IPS-20b (cell line): ENCODE results near the gene EXD3.
A peak's percentile ranks its signal among the peaks of the same experiment; 100 is the strongest.

ENCODE experiments used
- H3K27ac ChIP-seq: one replicate; pipeline ENCODE4 v1.5.1; 2013; ENCODE audit warnings: low read length
- H3K27me3 ChIP-seq: 2 replicates; pipeline ENCODE4 v1.6.1; 2013; ENCODE audit warnings: mild to moderate bottlenecking, low read length, inconsistent platforms; ENCODE audit not compliant: insufficient read depth
- H3K36me3 ChIP-seq: 2 replicates; pipeline ENCODE4 v1.6.1; 2013; ENCODE audit warnings: low read depth, mild to moderate bottlenecking, inconsistent platforms, low read length, moderate library complexity; ENCODE audit not compliant: insufficient read depth
- H3K4me1 ChIP-seq: 2 replicates; pipeline ENCODE4 v1.6.1; 2013; ENCODE audit warnings: mild to moderate bottlenecking, control low read depth, inconsistent platforms, low read length, moderate library complexity; ENCODE audit not compliant: insufficient read depth
- H3K4me3 ChIP-seq: 2 replicates; pipeline ENCODE4 v1.5.1; 2013; ENCODE audit warnings: mild to moderate bottlenecking, low read length, inconsistent platforms
- H3K9ac ChIP-seq: 2 replicates; pipeline ENCODE4 v1.6.1; 2013; ENCODE audit warnings: low read depth, mild to moderate bottlenecking, inconsistent platforms, low read length, moderate library complexity
- H3K9me3 ChIP-seq: 2 replicates; pipeline ENCODE4 v1.6.1; 2013; ENCODE audit warnings: mild to moderate bottlenecking, low read depth, low read length, inconsistent platforms; ENCODE audit not compliant: insufficient read depth

The EXD3 gene

GRCh38 chr9:137277329-137278041 lies 145.5 kb downstream of the EXD3 start, which contains the start of gene TOR4A:
TOR4A (plus strand) TSS chr9:137277726; CDS start chr9:137278690, 964 bp downstream.
- no peaks in the 10 kb centered on the region for H3K9me3 ChIP-seq
- H3K4me3 ChIP-seq: peak within 1 kb of the TSS; percentile 63
- peaks cover 4% of the 10 kb centered on the region for H3K36me3 ChIP-seq
- peaks cover 47% of the 10 kb centered on the region; the same call in 1 of the 2 replicates for H3K27me3 ChIP-seq
- peaks cover 14% of the 10 kb centered on the region for H3K4me1 ChIP-seq
- peak within 1 kb of the TSS; percentile 79; the same call in 1 of the 2 replicates for H3K9ac ChIP-seq
- peak within 1 kb of the TSS; percentile 84 for H3K27ac ChIP-seq

GRCh38 chr9:137276473-137277328 lies 146.3 kb downstream of the EXD3 start:
- Histone ChIP-seq H3K27me3 (peaks cover 40% of the 10 kb centered on the region; the same call in 1 of the 2 replicates), H3K9me3 (no peaks in the 10 kb centered on the region), H3K4me3 (peak overlapping the region; percentile 63; the same call in 1 of the 2 replicates), H3K4me1 (peaks cover 14% of the 10 kb centered on the region), H3K36me3 (peaks cover 7% of the 10 kb centered on the region), H3K9ac (peak overlapping the region; percentile 79; the same call in 1 of the 2 replicates), H3K27ac (peak overlapping the region; percentile 84)

- Histone ChIP-seq H3K27ac (peak overlapping the region; percentile 84), H3K27me3 (peaks cover 32% of the 10 kb centered on the region; the same call in 1 of the 2 replicates), H3K4me1 (peaks cover 14% of the 10 kb centered on the region), H3K9me3 (no peaks in the 10 kb centered on the region), H3K9ac (peak overlapping the region; percentile 79; the same call in 1 of the 2 replicates), H3K36me3 (peaks cover 10% of the 10 kb centered on the region), H3K4me3 (no peak overlapping the region)
Measured at GRCh38 chr9:137275588-137276472, 147.1 kb downstream of the EXD3 start.

GRCh38 chr9:137275203-137275587 lies 147.8 kb downstream of the EXD3 start:
- Histone ChIP-seq H3K27ac (no peak overlapping the region), H3K9ac (no peak overlapping the region), H3K27me3 (peaks cover 27% of the 10 kb centered on the region; the same call in 1 of the 2 replicates), H3K9me3 (no peaks in the 10 kb centered on the region), H3K36me3 (peaks cover 12% of the 10 kb centered on the region), H3K4me1 (peaks cover 14% of the 10 kb centered on the region), H3K4me3 (no peak overlapping the region)

- Histone ChIP-seq H3K36me3 (peaks cover 21% of the 10 kb centered on the region), H3K27ac (no peak overlapping the region), H3K27me3 (peaks cover 12% of the 10 kb centered on the region; the same call in 1 of the 2 replicates), H3K4me1 (peaks cover 14% of the 10 kb centered on the region), H3K9ac (no peak overlapping the region), H3K4me3 (no peak overlapping the region), H3K9me3 (no peaks in the 10 kb centered on the region)
Measured at GRCh38 chr9:137273611-137274320, 149.2 kb downstream of the EXD3 start.

- Histone ChIP-seq H3K9me3 (no peaks in the 10 kb centered on the region), H3K36me3 (peaks cover 24% of the 10 kb centered on the region), H3K27me3 (peaks cover 6% of the 10 kb centered on the region; the same call in 1 of the 2 replicates), H3K4me1 (peaks cover 14% of the 10 kb centered on the region), H3K9ac (no peak overlapping the region), H3K27ac (no peak overlapping the region), H3K4me3 (no peak overlapping the region)
Measured at GRCh38 chr9:137273095-137273490, 149.9 kb downstream of the EXD3 start.

GRCh38 chr9:137272241-137273094 lies 150.5 kb downstream of the EXD3 start:
- H3K27me3 ChIP-seq: no peaks in the 10 kb centered on the region; the same call in 1 of the 2 replicates
- peaks cover 14% of the 10 kb centered on the region for H3K4me1 ChIP-seq
- no peak overlapping the region for H3K4me3 ChIP-seq
- no peak overlapping the region for H3K9ac ChIP-seq
- peaks cover 24% of the 10 kb centered on the region for H3K36me3 ChIP-seq
- no peaks in the 10 kb centered on the region for H3K9me3 ChIP-seq
- H3K27ac ChIP-seq: no peak overlapping the region

- peaks cover 7% of the 10 kb centered on the region for H3K4me1 ChIP-seq
- H3K27me3 ChIP-seq: no peaks in the 10 kb centered on the region
- peaks cover 26% of the 10 kb centered on the region for H3K36me3 ChIP-seq
- H3K27ac ChIP-seq: no peak overlapping the region
- H3K9me3 ChIP-seq: no peaks in the 10 kb centered on the region
- no peak overlapping the region for H3K9ac ChIP-seq
- H3K4me3 ChIP-seq: no peak overlapping the region
Measured at GRCh38 chr9:137271696-137272076, 151.3 kb downstream of the EXD3 start.

GRCh38 chr9:137270929-137271695 lies 151.8 kb downstream of the EXD3 start:
- peaks cover 28% of the 10 kb centered on the region for H3K36me3 ChIP-seq
- peaks cover under 1% of the 10 kb centered on the region for H3K4me1 ChIP-seq
- no peaks in the 10 kb centered on the region for H3K9me3 ChIP-seq
- no peak overlapping the region for H3K9ac ChIP-seq
- no peak overlapping the region for H3K4me3 ChIP-seq
- H3K27me3 ChIP-seq: no peaks in the 10 kb centered on the region
- no peak overlapping the region for H3K27ac ChIP-seq
